ENCODE data around the gene VOPP1.

The VOPP1 gene

GRCh38 chr7:55575733-55576132 lies 3.4 kb upstream of the VOPP1 start:
- in situ Hi-C loops (cut with HindIII; ENCODE audit: low sequenced_read_pairs): no loop called here
- no peak for DNase-seq (ENCODE audit: low read depth)

GRCh38 chr7:55575098-55575497 lies 2.8 kb upstream of the VOPP1 start:
- TF ChIP-seq CTCF (IDR thresholded peaks at IDR 0.05; ENCODE audit: low read depth, low read length, missing control alignments): no peak
- no peak for DNase-seq (ENCODE audit: low read depth)
- in situ Hi-C loops (cut with HindIII; ENCODE audit: low sequenced_read_pairs): no loop called here
- no peak overlapping the region for H3K4me3 ChIP-seq (ENCODE audit: low read depth, low read length)

More at GRCh38 chr7:55575733-55576132, 3.4 kb upstream of the VOPP1 start:
- no peak for TF ChIP-seq CTCF (IDR thresholded peaks at IDR 0.05; ENCODE audit: low read depth, low read length, missing control alignments)
- H3K4me3 ChIP-seq (ENCODE audit: low read depth, low read length): no peak overlapping the region

- no peak overlapping the region for H3K4me3 ChIP-seq (ENCODE audit: low read depth, low read length)
- DNase-seq (ENCODE audit: low read depth): no peak
- in situ Hi-C loops (cut with HindIII; ENCODE audit: low sequenced_read_pairs): loop anchor here (5.0 to 25.0 kb wide), 3 partner anchors 107 to 762 kb away; no protein-coding TSS in a partner anchor
- TF ChIP-seq CTCF (IDR thresholded peaks at IDR 0.05; ENCODE audit: low read depth, low read length, missing control alignments): no peak
Observed at GRCh38 chr7:55574051-55574717, 1.9 kb upstream of the VOPP1 start.

- in situ Hi-C loops (cut with HindIII; ENCODE audit: low sequenced_read_pairs): loop anchor here (5.0 to 25.0 kb wide), 3 partner anchors 106 to 761 kb away; no protein-coding TSS in a partner anchor
- peak overlapping the region; percentile 53 for H3K4me3 ChIP-seq (ENCODE audit: low read depth, low read length)
- DNase-seq (ENCODE audit: low read depth): no peak
- no peak for TF ChIP-seq CTCF (IDR thresholded peaks at IDR 0.05; ENCODE audit: low read depth, low read length, missing control alignments)
Observed at GRCh38 chr7:55573234-55573900, 1.1 kb upstream of the VOPP1 start.

GRCh38 chr7:55571511-55572377 lies 558 bp downstream of the VOPP1 start:
- in situ Hi-C loops (cut with HindIII; ENCODE audit: low sequenced_read_pairs): loop anchor here (5.0 to 25.0 kb wide), 3 partner anchors 104 to 759 kb away; no protein-coding TSS in a partner anchor
- TF ChIP-seq CTCF (IDR thresholded peaks at IDR 0.05; ENCODE audit: low read depth, low read length, missing control alignments): no peak
- peak overlapping the region; percentile 89 for H3K4me3 ChIP-seq (ENCODE audit: low read depth, low read length)
- DNase-seq (ENCODE audit: low read depth): no peak

GRCh38 chr7:55570939-55571338 lies 1.4 kb downstream of the VOPP1 start:
- peak; percentile 77 for DNase-seq (ENCODE audit: low read depth)
- TF ChIP-seq CTCF (IDR thresholded peaks at IDR 0.05; ENCODE audit: low read depth, low read length, missing control alignments): no peak
- H3K4me3 ChIP-seq (ENCODE audit: low read depth, low read length): peak overlapping the region; percentile 89
- in situ Hi-C loops (cut with HindIII; ENCODE audit: low sequenced_read_pairs): loop anchor here (5.0 to 25.0 kb wide), 3 partner anchors 104 to 759 kb away; no protein-coding TSS in a partner anchor
